GM19193 (cell line): ENCODE data around the gene AGBL4.

Source experiments
- POLR2A ChIP-seq: IDR thresholded peaks from 4 replicates; pipeline ENCODE4 v1.6.1; 2011; ENCODE audit not compliant: insufficient read depth, insufficient read length; ENCODE audit errors: extremely low read depth

Gene AGBL4

DNA sequence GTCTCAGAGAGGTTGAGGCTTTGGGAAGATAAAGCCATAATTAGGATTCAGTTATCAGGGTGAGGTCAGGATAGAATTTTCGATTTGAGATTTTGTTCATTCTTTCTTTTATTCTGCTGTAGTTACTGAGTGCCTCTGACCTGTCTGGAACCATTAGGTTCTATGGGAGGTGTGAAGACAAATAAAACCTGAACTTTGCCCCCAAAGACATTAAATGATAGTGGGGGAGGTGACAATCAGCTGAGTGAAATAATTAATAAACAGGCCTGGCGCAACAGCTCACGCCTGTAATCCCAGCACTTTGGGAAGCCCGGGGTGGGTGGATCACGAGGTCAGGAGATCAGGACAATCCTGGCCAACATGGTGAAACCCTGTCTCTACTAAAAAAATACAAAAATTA is 1496.7 kb downstream of the AGBL4 start:
- no peak for TF ChIP-seq POLR2A

DNA sequence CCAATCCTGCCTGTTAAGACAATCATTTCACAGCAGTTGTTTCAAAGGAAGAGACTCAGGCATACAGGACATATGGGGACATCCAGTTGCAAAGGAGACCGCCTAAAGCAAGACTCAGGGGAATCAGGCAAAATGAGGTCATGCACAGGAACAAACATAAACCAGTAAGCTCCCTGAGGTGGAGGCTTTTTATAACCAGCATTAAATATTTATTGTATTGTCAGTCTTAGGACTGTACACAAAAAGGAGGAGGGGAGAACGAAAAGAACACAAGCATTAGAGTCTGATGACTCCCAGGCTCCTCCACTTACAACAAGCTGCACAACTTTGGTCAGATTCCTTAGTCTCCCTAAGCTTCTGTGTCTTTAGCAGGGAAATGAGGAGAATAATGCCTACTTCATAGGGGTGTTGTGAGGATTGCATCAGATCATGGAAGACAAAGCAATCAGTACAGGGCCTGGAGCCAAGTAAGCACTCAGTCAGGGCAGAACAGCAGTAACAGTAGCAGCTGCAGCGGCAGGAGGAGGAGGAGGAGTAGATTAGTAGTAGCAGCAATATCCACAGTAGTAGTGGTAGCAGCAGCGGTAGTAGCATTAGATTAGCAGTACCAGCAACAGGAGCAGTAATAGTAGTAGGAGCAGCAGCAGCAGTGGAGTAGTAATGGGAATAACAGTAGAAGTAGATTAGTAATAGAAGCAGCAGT is 1497.6 kb downstream of the AGBL4 start:
- no peak for TF ChIP-seq POLR2A

DNA sequence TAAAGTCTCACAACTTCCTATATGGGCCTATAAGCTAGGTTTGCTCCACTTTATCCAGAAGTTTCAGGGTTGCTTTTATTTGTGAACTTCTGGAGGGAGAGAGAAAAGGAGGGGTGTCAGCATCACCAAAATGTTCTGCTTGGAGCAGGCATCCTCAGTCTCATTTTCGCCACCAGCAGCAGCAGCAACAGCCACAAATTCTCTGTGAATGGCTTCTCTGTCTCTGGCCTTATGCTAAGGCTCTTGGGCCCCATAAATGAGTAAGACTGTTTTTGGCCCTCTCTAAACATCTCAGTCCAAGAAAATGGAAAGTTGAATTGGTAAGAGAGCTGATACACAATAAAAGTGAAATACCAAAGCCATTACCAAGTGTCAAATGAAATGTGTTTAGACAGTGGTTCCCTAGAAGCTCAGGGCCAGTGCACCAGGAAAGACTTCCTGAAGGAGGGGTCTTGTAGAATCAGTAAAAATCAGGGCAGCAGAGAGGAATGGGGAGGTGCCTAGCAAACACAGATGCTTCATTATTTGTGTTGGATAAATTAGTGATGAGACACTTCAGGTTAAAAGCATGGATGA is 1498.8 kb downstream of the AGBL4 start:
- TF ChIP-seq POLR2A = no peak

DNA sequence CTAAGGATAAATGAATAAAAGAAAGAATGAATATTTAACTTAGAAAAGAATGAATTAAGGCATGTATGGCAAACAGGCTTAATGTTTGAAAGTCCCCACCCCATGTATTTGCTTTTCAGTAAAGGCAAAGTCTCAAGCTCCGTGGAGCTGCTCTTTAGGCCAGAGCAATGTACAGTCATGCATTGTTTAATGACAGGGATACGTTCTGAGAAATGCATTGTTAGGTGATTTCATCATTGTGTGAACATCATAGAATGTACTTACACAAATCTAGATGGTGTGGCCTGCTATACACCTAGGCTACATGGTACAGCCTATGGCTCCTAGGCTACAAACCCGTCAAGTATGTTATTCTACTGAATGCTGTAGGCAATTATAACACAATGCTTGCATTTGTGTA is 1500.2 kb downstream of the AGBL4 start:
- no peak for TF ChIP-seq POLR2A

DNA sequence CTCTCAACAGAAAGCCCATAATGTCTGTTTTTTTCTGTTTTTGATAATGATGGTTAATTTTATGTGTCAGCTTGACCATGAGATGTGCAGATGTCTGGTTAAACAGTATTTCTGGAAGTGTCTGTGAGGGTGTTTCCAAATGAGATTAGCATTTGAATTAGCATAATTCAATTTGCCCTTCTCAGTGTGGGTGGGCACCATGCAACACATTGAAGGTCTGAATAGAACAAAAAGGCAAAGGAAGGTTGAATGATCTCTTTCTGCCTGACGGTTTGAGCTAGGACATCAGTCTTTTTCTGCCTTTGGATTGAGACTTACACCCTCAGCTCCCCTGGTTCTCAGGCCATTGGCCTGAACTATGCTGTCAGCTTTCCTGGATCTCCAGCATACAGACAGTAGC is 1516.9 kb downstream of the AGBL4 start:
- no peak for TF ChIP-seq POLR2A

DNA sequence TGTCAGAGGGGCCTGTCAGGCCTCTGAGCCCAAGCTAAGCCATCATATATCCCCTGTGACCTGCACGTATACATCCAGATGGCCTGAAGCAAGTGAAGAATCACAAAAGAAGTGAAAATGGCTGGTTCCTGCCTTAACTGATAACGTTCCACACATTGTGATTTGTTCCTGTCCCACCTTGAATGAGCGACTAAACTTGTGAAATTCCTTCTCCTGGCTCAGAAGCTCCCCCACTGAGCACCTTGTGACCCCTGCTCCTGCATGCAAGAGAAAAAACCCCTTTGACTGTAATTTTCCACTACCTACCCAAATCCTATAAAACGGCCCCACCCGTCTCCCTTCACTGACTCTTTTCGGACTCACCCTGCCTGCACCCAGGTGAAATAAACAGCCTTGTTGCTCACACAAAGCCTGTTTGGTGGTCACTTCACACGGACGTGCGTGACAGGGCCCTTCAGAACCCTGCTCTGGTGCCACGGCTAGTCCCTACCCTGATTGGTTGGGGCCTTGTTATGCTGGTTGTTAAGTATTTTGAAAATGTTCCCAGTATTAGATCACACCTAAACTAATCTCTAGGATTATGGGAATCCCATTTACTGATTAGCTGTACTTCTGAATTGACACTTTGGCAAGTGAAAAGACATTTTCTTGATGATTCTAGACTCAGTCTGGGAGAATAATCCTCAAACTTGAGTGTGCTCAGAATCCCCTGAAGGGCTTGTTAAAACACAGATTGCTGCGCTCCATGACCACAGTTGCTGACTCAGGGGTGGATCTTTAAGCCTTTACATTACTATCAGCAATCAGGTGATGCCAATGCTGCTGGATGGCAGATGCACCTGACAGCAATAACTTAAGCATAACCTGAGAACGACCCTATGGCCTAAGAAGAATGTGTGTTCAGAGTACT is 1523.0 kb downstream of the AGBL4 start:
- TF ChIP-seq POLR2A = no peak

DNA sequence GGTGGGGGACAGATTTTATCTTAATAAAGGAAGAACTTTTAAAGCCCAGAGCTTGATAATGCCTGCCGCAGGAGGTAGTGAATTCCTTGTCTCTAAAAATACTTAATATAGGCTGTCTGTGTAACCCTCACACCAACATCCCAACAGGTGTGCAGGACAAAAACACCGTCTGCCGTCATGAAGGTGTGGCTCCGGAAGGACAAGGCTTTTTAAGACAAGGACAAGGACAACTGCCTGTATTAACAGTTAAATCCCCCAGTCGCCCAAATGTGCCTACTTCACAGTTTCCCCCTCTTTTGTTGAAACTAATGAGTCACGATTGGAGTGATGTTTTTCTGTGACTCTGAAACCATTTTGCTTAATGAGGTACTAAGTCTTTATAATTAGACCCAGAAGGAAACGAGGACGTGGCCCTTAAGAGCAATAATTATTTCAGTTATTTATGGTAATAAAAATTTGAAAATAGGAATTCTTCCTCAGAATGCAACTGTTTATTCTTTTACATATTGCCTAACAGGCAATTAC is 1524.5 kb downstream of the AGBL4 start:
- TF ChIP-seq POLR2A = no peak

DNA sequence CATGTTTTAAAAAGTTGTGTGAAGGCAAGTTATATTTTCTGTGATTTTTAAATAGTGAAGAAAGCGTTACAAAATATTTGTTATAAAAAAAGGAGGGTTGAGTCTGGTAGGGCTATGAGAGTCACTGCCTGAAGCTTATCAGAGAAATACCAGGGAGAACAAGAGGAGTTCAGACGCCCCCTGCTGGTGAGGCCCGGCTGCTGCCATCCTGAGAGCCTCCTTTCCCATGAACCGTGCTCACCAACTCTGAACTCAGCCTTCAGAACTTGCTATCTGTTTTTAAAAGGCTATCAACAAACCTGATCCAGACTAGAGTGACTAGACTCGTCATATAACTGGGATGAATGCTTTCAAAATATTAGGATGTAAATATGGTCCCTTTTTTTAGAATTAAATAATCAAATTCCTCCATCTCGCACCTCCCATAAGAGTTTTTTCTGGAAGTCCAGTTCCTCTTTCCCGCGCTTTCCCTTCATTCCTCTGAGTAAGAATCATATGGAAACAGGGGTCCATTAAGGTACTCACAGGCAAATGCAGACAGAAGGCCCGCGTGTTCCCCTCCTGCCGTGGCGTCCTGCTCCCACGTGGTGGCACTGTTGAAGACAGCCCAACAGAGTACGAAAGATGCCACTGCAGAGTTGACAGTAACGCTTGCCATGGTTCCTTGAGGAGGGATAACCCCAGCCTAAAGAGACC is 1525.5 kb downstream of the AGBL4 start:
- TF ChIP-seq POLR2A = no peak

DNA sequence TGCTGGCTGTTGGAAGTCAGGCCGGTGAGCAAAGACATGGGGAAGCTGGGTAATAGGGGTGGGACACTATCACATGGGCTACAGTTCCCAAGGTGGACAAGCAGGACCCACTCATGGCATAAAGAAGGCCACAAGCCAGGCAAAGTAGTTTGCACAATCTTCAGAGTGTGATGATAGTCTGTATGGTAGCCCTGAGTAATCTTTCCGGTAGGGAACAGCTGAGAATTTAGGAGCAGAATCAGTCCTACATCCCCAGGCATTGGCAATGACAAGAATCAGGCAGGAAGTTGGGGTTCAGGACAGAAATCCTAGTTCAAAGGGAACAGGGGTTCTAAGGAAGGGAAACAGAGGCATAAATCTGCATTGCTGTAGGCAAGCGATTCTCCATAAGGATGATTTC is 1527.8 kb downstream of the AGBL4 start:
- TF ChIP-seq POLR2A = no peak

DNA sequence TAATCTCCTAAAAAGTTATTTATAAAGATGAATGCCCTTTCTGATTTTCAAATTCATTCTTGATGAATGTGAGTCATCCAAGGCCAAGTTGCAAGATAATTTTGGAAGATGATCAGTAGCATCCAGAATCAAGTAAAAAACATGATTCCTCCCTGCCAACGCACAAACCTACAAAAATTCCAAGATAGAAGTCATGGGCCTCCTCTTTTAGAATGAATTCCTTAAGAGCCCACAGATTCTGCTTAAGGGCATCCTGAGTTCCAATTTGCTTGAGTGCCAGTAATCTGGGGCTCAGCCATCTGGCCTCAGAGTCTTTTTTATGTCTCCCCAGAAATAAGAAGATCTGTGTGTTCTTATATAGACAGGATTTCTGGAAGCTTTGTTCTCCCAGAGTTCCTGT is 1528.6 kb downstream of the AGBL4 start:
- TF ChIP-seq POLR2A = no peak

DNA sequence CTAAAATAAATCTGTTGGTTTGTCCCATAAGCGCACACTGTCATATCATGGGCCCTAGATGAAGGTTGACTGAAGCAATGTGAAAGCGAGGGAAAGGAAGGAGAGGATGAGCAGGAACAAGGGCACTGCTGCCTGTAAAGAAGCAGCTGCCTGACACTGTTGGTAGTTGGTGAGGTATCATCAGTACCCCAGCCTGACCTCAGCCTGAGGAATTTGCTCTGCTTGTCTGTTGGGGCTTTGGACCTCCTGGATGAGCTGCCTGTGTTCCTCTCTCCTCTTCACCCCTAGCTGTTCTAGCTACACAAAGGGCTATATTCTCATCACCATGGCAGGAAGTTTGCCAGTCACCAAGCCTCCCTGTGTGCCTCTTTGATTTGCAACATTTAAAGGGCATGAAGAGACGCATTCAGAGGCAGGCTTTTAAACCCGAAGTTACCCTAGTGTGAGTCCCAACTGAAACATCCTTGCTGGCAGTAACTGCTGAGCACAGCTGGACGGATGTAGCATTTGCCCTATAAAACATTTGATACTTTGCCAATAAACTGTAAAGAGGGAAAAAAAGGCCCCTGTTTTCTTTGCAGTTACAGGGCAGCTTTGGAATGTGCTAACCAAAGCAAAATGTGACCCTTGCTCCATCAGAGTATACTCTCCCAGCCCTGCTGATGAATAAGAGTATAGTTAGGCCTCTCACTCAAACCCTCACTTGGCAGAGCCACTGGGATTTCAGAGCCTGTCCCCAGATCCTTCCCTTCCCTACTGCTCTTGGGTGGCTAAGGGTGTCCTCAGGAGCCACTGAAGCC is 1529.6 kb downstream of the AGBL4 start:
- TF ChIP-seq POLR2A = no peak

DNA sequence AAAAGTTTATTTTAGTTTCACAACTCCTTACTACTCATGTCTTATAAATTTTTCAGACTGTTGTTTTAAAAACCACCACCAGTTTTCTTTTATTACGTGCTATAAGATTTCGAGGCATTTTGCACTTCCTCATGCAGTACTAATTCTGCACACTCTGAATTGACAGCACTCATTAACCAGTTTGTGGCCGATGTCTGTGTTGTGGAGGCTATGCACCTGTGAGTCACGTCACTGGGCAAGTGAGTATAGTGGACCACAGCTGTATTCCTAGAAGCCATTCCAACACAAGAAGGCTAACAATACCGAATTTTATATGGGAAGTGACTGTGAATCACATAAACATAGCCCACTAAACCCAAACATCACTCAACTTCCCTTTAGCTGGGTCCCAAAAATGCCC is 1530.7 kb downstream of the AGBL4 start:
- TF ChIP-seq POLR2A = no peak

DNA sequence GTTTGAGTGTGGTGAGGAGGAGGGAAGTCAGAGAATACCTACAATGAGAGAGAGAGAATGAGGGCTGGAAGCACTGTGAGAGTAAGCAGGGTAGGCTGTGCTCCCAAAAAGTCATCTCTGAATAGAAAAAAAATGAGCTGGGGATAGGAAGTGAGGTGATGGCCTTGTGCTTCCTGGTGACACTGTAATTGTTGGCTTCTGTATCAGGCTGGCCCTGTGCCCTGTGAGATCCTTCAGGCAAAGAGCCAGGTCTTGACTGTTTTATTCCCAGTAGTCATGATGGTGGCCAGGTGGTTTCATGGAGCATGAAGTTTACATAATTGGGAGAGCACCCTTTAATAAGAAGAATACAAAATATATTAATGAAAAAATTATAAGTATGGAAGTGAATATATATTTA is 1531.4 kb downstream of the AGBL4 start:
- no peak for TF ChIP-seq POLR2A

DNA sequence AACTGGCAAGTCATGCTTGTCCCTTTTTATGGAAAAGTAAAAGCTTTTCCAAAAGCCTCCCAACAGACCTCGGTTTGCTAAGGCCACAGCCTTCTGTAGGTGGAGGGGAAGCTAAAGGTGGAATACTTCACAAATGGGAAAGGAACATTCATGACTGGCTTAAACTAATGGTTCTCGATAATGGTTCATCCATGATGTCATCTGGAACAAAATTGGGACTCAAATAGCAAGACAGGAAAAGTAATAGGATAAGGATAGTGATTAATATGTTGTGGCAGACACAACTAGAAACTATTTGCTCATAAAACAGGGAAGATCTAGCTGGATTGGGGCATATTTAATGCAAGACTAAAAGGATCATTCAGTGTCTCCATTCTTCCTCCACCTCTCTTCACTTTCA is 1535.0 kb downstream of the AGBL4 start:
- TF ChIP-seq POLR2A = no peak
